ENCODE measurements around the gene COP1.

DNA sequence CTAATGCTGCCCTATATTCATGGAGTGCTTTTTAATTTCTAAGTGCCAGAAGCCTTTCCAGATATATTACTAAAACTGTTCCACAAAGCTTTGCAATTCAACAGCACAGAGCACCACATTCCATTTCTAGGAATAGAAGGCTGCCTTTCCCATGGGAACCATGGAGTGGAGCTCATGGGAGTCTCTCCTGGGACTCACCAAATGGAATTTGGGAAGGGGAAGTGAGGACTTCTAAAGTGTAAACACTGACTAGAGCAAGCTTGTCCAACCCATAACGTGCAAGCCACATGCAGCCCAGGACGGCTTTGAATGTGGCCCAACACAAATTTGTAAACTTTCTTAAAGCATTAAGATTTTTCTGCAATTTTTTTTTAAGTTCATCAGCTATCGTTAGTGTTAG lies 273.3 kb downstream of the COP1 start:
- TF ChIP-seq FOXK2 (IDR thresholded peaks at IDR 0.05): no peak
- TF ChIP-seq RAD21 (IDR thresholded peaks at IDR 0.05; ENCODE audit: insufficient read depth, low read depth, low read length): no peak
- TF ChIP-seq POLR2A (IDR thresholded peaks at IDR 0.05; ENCODE audit: low read depth, low read length): no peak
- no peak for TF ChIP-seq ETV6 (conservative IDR thresholded peaks at IDR 0.05 in 1 of 2, IDR thresholded peaks at IDR 0.05 in 1 of 2; ENCODE audit: borderline replicate concordance in 1 of 2, low read depth in 1 of 2)
- no peak for TF ChIP-seq EGR1 (IDR thresholded peaks at IDR 0.05; ENCODE audit: borderline replicate concordance in 1 of 2, low read depth in 2 of 2, low read length in 2 of 2)
- no peak for TF ChIP-seq CTCF (IDR thresholded peaks at IDR 0.05 in 2 of 3, conservative IDR thresholded peaks at IDR 0.05 in 1 of 3; ENCODE audit: control insufficient read depth in 2 of 3, extremely low read depth in 1 of 3, insufficient read depth in 1 of 3, low read depth in 3 of 3, low read length in 3 of 3)
